Measurements from ENCODE around the gene CPT1A.
A peak's percentile ranks its signal among the peaks of the same experiment; 100 is the strongest.

Gene CPT1A

DNA sequence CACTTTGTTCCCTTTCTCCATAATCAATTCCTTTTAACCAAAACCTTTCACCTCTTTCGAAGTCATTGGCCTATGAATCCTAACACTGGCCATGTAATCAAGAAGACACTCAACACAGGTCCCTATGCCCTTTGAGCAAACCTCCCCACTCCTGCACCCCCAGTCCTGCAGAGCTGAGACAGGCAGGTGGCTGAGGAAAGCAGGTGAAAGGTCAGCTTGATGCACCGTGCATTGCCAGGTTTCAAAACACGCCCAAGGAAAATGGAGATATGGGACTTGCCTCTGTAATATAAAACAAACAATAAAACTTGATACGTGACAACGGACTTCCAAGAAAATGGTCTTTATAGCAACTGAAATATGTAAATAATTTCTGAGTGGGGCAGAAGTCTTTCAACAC is 10.6 kb downstream of the CPT1A start:
- TF ChIP-seq Cebpa-rat (IDR thresholded peaks at IDR 0.05), result no peak
- peaks cover 0 to 71% (median 0%) of the 10 kb centered on the region in 11 experiments; a peak in 4 of 22 replicates for H4K20me1 ChIP-seq
- peaks cover 34 to 72% (median 51%) of the 10 kb centered on the region in 10 experiments for H3K4me1 ChIP-seq
- H3K36me3 ChIP-seq, result no peaks in the 10 kb centered on the region; a peak in 2 of 22 replicates
- H3K4me2 ChIP-seq, result no peak overlapping the region
- H3K9me3 ChIP-seq (replicated peaks in 1 of 11), result no peaks in the 10 kb centered on the region
- H3K9ac ChIP-seq, result no peak overlapping the region
- no peak overlapping the region for H3K4me3 ChIP-seq
- H3K27me3 ChIP-seq, result no peaks in the 10 kb centered on the region
- H3K27ac ChIP-seq, result no peak overlapping the region

DNA sequence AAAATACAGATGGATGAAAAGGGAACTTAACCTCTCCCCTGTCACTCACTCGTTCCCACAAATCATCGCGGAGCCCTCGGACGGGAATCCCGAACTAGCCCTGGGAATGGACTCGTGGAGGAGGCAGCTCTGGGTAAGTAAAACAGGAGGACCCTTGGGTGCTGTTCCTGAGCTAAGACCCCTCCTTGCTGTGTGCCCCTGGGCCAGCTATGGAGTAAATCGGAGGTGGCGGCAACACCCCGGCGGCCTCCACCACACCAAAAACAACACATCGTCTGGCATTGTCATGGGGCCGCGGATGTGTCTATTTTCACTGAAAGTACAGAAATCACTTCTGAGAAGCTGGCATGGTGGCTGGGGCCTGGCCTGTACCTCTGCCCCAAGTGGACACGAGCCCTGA is 12.1 kb downstream of the CPT1A start:
- peaks cover 39 to 78% (median 56%) of the 10 kb centered on the region in 10 experiments for H3K4me1 ChIP-seq
- H3K27me3 ChIP-seq, result no peaks in the 10 kb centered on the region
- no peaks in the 10 kb centered on the region; a peak in 1 of 22 replicates for H3K36me3 ChIP-seq
- no peak for TF ChIP-seq Cebpa-rat (IDR thresholded peaks at IDR 0.05)
- H3K4me3 ChIP-seq, result no peak overlapping the region
- H3K9me3 ChIP-seq (replicated peaks in 1 of 11), result no peaks in the 10 kb centered on the region
- 0 out of 22 replicates have a peak overlapping the region, but pooled peaks of 2 of the 11 experiments have one; percentile 19 to 73 for H3K9ac ChIP-seq
- H3K27ac ChIP-seq, result peak overlapping the region in 2 of 11 experiments; percentile 73 to 84; a peak in 3 of 22 replicates
- peaks cover 0 to 61% (median 0%) of the 10 kb centered on the region in 11 experiments; a peak in 4 of 22 replicates for H4K20me1 ChIP-seq
- H3K4me2 ChIP-seq, result peak overlapping the region; percentile 89 to 98 (median 95); a peak in 19 of 22 replicates

DNA sequence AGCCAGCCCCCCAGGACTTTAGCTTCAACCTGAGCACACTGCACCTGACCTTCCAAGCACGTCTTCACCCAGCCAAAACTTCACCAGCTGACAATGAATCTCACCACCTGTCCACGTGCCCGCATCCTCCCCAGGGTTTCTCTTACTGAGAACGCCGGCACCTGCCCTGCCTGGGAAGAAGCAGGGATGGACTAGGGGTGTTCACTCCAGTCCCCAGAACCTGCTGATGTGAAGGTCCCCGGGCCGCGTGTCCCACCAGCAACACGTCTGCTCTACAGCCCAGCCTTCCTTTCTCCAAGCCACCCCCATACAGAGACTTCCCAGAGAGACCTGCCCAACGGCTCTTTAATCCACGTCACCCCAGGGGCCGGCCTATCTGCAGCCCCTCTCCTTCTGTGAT is 12.8 kb downstream of the CPT1A start:
- peak overlapping the region in 5 of 10 experiments; percentile 18 to 45 (median 30); a peak in 6 of 20 replicates for H3K4me3 ChIP-seq
- H3K9me3 ChIP-seq (replicated peaks in 1 of 11), result no peaks in the 10 kb centered on the region
- peak overlapping the region; percentile 89 to 98 (median 95) for H3K4me2 ChIP-seq
- H3K36me3 ChIP-seq, result no peaks in the 10 kb centered on the region; a peak in 1 of 22 replicates
- no peaks in the 10 kb centered on the region for H3K27me3 ChIP-seq
- H3K4me1 ChIP-seq, result peaks cover 39 to 84% (median 63%) of the 10 kb centered on the region in 10 experiments
- H3K9ac ChIP-seq, result peak overlapping the region; percentile 46 to 74 (median 70); a peak in 17 of 22 replicates
- TF ChIP-seq Cebpa-rat (IDR thresholded peaks at IDR 0.05), result no peak
- H4K20me1 ChIP-seq, result peaks cover 0 to 60% (median 0%) of the 10 kb centered on the region in 11 experiments; a peak in 4 of 22 replicates
- H3K27ac ChIP-seq, result peak overlapping the region in 9 of 11 experiments; percentile 64 to 84 (median 77); a peak in 17 of 22 replicates

DNA sequence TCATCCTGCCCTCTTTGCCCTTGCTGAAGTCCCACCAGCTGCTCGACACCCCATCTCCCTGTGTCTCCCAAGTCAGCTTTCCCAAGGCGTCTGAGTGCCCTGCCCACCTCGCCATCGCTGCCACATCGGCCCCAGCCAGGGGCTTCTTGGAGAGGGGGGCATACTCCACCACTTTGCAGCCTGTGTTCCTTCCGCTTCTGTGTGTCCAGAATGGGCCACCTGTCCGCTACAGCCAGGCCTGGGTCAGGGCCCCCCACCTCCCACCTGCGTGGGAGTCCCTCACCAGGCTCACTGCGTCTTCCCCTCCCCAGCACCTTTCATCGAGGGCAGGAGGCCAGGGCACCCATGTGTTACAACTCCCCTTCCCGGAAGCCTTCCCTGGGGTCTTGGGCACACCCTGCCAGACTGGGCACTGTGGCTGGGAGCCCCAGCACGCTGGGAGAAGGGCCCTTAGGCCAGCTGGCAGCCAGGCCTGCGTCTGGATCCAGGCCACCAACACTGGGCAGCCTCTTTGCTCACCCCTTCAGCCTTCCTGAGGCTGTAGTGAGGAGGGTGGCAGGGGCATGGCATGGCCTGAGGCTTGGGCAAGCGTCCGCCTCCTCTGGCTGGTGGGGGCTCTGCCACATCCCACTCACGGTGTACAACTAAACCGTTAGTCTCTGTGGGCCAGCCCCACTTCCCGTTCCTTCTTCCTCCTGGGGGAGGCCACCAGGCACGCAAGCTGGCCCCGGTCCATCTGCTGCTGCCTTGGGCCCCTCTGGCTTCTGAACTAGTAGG is 13.4 kb downstream of the CPT1A start:
- Histone ChIP-seq H4K20me1 (peaks cover 0 to 56% (median 0%) of the 10 kb centered on the region in 11 experiments; a peak in 4 of 22 replicates), H3K9me3 (replicated peaks in 1 of 11) (no peaks in the 10 kb centered on the region)

DNA sequence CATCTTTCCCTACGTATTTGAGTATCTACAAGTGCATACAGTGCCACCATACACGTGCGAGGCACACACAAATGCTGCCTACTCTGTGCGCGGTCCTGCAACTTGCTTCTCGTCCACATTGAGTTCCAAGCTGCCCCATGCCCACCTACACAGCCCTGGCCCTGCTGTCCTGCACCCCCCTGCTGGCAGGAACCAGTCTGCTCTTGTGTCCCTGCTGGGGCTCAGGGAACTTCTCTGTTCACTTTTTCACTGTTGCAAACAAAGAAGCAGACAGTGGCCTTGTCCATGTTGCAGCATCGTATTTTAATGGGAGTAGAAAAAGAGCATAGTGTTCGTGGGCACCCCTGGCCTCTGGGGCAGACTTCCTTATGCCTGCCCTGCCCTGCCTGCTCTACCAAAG is 14.0 kb downstream of the CPT1A start:
- no peaks in the 10 kb centered on the region for H3K27me3 ChIP-seq
- H4K20me1 ChIP-seq, result peaks cover 0 to 50% (median 0%) of the 10 kb centered on the region in 11 experiments; a peak in 4 of 22 replicates
- H3K9me3 ChIP-seq (replicated peaks in 1 of 11), result no peaks in the 10 kb centered on the region
- H3K36me3 ChIP-seq, result no peaks in the 10 kb centered on the region; a peak in 1 of 22 replicates
- peak overlapping the region in 9 of 11 experiments; percentile 56 to 74 (median 72); a peak in 19 of 22 replicates for H3K9ac ChIP-seq
- peak overlapping the region; percentile 89 to 98 (median 95) for H3K4me2 ChIP-seq
- peak overlapping the region in 1 of 10 experiments; percentile 23; a peak in 5 of 20 replicates for H3K4me3 ChIP-seq
- peaks cover 39 to 93% (median 74%) of the 10 kb centered on the region in 10 experiments for H3K4me1 ChIP-seq
- H3K27ac ChIP-seq, result peak overlapping the region in 10 of 11 experiments; percentile 61 to 84 (median 76); a peak in 20 of 22 replicates
- no peak for TF ChIP-seq Cebpa-rat (IDR thresholded peaks at IDR 0.05)

More for the DNA sequence above, 13.4 kb downstream of the CPT1A start:
- H3K4me3 ChIP-seq, result peak overlapping the region in 6 of 10 experiments; percentile 18 to 45 (median 29); a peak in 9 of 20 replicates
- peak overlapping the region; percentile 61 to 84 (median 76); a peak in 21 of 22 replicates for H3K27ac ChIP-seq
- H3K4me2 ChIP-seq, result peak overlapping the region; percentile 89 to 98 (median 95)
- no peak for TF ChIP-seq Cebpa-rat (IDR thresholded peaks at IDR 0.05)
- H3K36me3 ChIP-seq, result no peaks in the 10 kb centered on the region; a peak in 1 of 22 replicates
- H3K4me1 ChIP-seq, result peaks cover 39 to 90% (median 69%) of the 10 kb centered on the region in 10 experiments
- peak overlapping the region; percentile 46 to 74 (median 70) for H3K9ac ChIP-seq
- no peaks in the 10 kb centered on the region for H3K27me3 ChIP-seq

DNA sequence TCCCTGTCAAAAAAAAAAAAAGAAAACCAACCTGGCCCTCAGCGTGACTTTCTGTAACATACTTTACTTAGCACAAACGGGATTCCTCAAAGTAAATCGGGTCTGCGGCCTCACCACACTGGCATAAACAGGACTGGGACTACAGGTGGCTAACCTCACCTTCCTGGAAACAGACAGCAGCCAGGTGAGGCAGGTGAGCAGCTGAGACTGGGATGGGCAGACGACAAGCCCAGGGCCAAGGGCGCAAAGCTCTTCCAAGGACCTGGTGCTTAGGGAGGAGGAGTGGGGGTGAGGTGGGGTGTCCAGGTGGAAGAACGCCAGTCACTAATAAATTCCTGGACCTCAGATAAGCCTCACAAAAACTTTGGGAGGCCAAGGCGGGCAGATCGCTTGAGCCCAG is 15.0 kb downstream of the CPT1A start:
- Histone ChIP-seq H3K36me3 (no peaks in the 10 kb centered on the region; a peak in 1 of 22 replicates), H3K4me1 (peaks cover 39 to 96% (median 83%) of the 10 kb centered on the region in 10 experiments), H3K27me3 (no peaks in the 10 kb centered on the region), H3K9ac (0 out of 22 replicates have a peak overlapping the region, but pooled peaks of 1 of the 11 experiments have one; percentile 14), H4K20me1 (peaks cover 0 to 44% (median 0%) of the 10 kb centered on the region in 11 experiments; a peak in 4 of 22 replicates), H3K27ac (peak overlapping the region in 3 of 11 experiments; percentile 28 to 48 (median 41); a peak in 3 of 22 replicates), H3K4me2 (peak overlapping the region in 10 of 11 experiments; percentile 8 to 98 (median 93); a peak in 13 of 22 replicates), H3K4me3 (no peak overlapping the region), H3K9me3 (replicated peaks in 1 of 11) (no peaks in the 10 kb centered on the region)
- TF ChIP-seq Cebpa-rat (IDR thresholded peaks at IDR 0.05), result no peak

DNA sequence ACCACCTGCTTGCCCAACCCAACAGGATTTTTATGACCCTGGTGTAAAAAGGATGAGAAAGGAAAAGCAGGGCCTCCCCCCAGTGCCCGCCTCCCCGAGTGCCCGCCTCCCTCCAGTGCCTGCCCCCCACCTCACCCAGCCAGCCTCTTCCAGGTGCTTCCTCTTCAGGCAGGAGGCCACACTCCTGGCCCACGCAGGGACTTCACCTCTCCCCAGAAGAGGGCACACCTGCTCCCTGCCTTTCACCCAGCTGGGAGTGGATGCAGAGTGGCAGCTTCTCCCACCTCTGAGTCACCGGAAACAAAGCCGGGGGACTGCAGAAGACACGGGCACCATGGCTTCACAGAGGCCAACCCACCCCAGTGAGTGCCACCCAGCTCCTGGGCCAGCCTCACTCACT is 16.1 kb downstream of the CPT1A start:
- no peak for TF ChIP-seq Cebpa-rat (IDR thresholded peaks at IDR 0.05)
- H3K27ac ChIP-seq, result peak overlapping the region in 9 of 11 experiments; percentile 2 to 81 (median 63); a peak in 16 of 22 replicates
- H3K4me1 ChIP-seq, result peaks cover 39 to 93% (median 85%) of the 10 kb centered on the region in 10 experiments
- peaks cover 0 to 38% (median 0%) of the 10 kb centered on the region in 11 experiments; a peak in 4 of 22 replicates for H4K20me1 ChIP-seq
- peak overlapping the region; percentile 65 to 95 (median 73) for H3K4me2 ChIP-seq
- peak overlapping the region in 5 of 11 experiments; percentile 2 to 64 (median 56); a peak in 11 of 22 replicates for H3K9ac ChIP-seq
- H3K27me3 ChIP-seq, result no peaks in the 10 kb centered on the region
- no peaks in the 10 kb centered on the region; a peak in 1 of 22 replicates for H3K36me3 ChIP-seq
- no peak overlapping the region for H3K4me3 ChIP-seq
- no peaks in the 10 kb centered on the region for H3K9me3 ChIP-seq (replicated peaks in 1 of 11)

DNA sequence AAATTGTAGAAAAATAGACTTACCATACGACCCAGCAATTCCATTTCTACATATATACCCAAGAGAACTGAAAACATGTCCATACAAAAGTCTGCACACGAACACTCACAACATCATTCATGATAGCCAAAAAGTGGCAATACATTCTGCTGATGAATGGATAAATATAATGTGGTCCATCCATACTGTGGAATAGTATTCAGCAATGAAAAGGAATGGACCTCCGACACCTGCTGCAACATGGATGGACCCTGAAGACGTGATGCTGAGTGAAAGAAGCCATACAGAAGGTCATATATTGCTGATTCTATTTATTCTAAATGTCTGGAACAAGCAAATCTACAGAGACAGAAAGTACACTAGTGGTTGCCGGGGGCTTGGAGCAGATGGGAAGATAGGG is 19.2 kb downstream of the CPT1A start:
- H3K4me3 ChIP-seq, result no peak overlapping the region
- H3K36me3 ChIP-seq, result no peaks in the 10 kb centered on the region
- TF ChIP-seq Cebpa-rat (IDR thresholded peaks at IDR 0.05), result no peak
- H4K20me1 ChIP-seq, result peaks cover 0 to 39% (median 17%) of the 10 kb centered on the region in 11 experiments; a peak in 10 of 22 replicates
- H3K9me3 ChIP-seq (replicated peaks in 1 of 11), result no peaks in the 10 kb centered on the region
- no peaks in the 10 kb centered on the region for H3K27me3 ChIP-seq
- peak overlapping the region in 4 of 11 experiments; percentile 27 to 50 (median 42); a peak in 5 of 22 replicates for H3K27ac ChIP-seq
- peaks cover 21 to 91% (median 77%) of the 10 kb centered on the region in 10 experiments for H3K4me1 ChIP-seq
- no peak overlapping the region for H3K9ac ChIP-seq
- peak overlapping the region in 5 of 11 experiments; percentile 47 to 67 (median 56); a peak in 13 of 22 replicates for H3K4me2 ChIP-seq
